ENCODE data around the gene KLHDC10.
"Not testable (repeated sequence)": the region's sequence is repeated elsewhere in the genome, so short reads cannot be mapped to it uniquely, and the experiment has no call there.

Gene KLHDC10

DNA sequence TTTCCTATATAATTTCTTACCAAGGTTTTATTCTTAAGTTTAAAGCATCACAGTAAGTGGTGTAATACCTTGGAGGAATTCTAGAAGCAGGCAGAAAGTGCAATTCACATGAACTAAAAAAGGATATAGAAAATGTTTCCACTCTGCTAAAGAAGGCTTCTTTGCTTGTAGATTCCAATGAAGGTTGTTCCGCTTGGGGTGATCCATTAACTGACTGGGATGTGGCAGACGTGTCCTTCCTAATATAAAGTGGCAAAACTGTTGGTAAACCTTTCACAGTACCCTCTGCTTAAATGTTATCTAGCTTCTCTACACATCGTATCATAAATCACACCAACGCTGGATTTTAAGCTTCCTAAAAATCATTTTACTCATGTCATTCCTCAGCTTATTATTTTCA lies 21.4 kb upstream of the KLHDC10 start:
- no peaks in the 10 kb centered on the region for H3K9me3 ChIP-seq (ENCODE audit: control insufficient read depth, insufficient read depth, low read length)
- peaks cover 35% of the 10 kb centered on the region for H3K36me3 ChIP-seq (ENCODE audit: control insufficient read depth, low read length)
- H4K20me1 ChIP-seq (ENCODE audit: control insufficient read depth, insufficient read depth, low read depth, low read length): no peaks in the 10 kb centered on the region
- no peaks in the 10 kb centered on the region for H3K9me2 ChIP-seq (replicated peaks; ENCODE audit: control insufficient read depth, low read length)
- H3F3A ChIP-seq (ENCODE audit: control insufficient read depth, insufficient read depth): peaks cover 10% of the 10 kb centered on the region
- H3K4me3 ChIP-seq (ENCODE audit: low read length): no peak overlapping the region
- TF ChIP-seq, protein P1, sequence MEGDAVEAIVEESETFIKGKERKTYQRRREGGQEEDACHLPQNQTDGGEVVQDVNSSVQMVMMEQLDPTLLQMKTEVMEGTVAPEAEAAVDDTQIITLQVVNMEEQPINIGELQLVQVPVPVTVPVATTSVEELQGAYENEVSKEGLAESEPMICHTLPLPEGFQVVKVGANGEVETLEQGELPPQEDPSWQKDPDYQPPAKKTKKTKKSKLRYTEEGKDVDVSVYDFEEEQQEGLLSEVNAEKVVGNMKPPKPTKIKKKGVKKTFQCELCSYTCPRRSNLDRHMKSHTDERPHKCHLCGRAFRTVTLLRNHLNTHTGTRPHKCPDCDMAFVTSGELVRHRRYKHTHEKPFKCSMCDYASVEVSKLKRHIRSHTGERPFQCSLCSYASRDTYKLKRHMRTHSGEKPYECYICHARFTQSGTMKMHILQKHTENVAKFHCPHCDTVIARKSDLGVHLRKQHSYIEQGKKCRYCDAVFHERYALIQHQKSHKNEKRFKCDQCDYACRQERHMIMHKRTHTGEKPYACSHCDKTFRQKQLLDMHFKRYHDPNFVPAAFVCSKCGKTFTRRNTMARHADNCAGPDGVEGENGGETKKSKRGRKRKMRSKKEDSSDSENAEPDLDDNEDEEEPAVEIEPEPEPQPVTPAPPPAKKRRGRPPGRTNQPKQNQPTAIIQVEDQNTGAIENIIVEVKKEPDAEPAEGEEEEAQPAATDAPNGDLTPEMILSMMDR (IDR thresholded peaks at IDR 0.05; ENCODE audit: low read depth, low read length, poor library complexity, severe bottlenecking): no peak
- no peak for TF ChIP-seq EZH2phosphoT487 (IDR thresholded peaks at IDR 0.05; ENCODE audit: borderline replicate concordance, low read length)
- H3K79me2 ChIP-seq (ENCODE audit: control insufficient read depth, low read length): peaks cover 45% of the 10 kb centered on the region
- H3K27me3 ChIP-seq (ENCODE audit: control insufficient read depth, low read length): no peaks in the 10 kb centered on the region
- peaks cover 32% of the 10 kb centered on the region for H3K4me1 ChIP-seq (ENCODE audit: control insufficient read depth, low read length)
- H3K27ac ChIP-seq (ENCODE audit: low read depth, low read length): no peak overlapping the region
- no peak overlapping the region for H3K4me2 ChIP-seq (ENCODE audit: low read length)

DNA sequence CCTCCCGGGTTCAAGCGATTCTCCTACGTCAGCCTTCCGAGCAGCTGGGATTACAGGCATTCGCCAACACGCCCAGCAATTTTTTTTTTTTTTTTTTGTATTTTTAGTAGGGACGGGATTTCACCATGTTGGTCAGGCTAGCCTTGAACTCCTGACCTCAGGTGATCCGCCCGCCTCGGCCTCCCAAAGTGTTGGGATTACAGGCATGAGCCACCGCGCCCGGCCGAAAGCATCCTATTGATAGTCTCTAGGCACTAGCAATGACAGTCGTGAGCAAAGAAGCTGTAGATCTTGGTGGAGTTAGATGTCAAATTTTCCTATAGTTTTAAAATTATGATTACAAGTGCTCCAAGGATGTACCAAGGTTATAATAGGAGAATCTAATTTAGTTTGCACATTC lies 18.1 kb upstream of the KLHDC10 start:
- H3K9me3 ChIP-seq (ENCODE audit: control insufficient read depth, insufficient read depth, low read length); H3K27ac ChIP-seq (ENCODE audit: low read depth, low read length); H3K27me3 ChIP-seq (ENCODE audit: control insufficient read depth, low read length); H3K4me2 ChIP-seq (ENCODE audit: low read length); H3K9me2 ChIP-seq (replicated peaks; ENCODE audit: control insufficient read depth, low read length); H4K20me1 ChIP-seq (ENCODE audit: control insufficient read depth, insufficient read depth, low read depth, low read length); H3K4me3 ChIP-seq (ENCODE audit: low read length): not testable (repeated sequence)
- peaks cover 48% of the 10 kb centered on the region for H3K4me1 ChIP-seq (ENCODE audit: control insufficient read depth, low read length)
- peaks cover 15% of the 10 kb centered on the region for H3K36me3 ChIP-seq (ENCODE audit: control insufficient read depth, low read length)
- peaks cover 23% of the 10 kb centered on the region for H3F3A ChIP-seq (ENCODE audit: control insufficient read depth, insufficient read depth)
- peaks cover 43% of the 10 kb centered on the region for H3K79me2 ChIP-seq (ENCODE audit: control insufficient read depth, low read length)

DNA sequence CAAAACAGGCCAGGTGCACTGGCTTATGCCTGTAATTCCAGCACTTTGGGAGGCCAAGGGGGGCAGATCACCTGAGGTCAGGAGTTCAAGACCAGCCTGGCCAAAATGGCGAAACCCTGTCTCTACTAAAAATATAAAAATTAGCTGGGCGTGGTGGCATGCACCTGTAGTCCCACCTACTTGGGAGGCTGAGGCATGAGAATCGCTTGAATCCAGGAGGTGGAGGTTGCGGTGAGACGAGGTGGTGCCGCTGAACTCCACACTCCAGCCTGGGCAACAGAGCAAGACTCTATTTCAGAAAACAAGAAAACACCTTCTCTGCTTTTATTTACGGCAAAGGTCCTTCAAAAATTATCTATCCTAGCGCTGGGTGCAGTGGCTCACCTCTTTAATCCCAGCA lies 15.1 kb upstream of the KLHDC10 start:
- H3K27me3 ChIP-seq (ENCODE audit: control insufficient read depth, low read length); H3K36me3 ChIP-seq (ENCODE audit: control insufficient read depth, low read length); H4K20me1 ChIP-seq (ENCODE audit: control insufficient read depth, insufficient read depth, low read depth, low read length); H3K9me2 ChIP-seq (replicated peaks; ENCODE audit: control insufficient read depth, low read length); H3K9me3 ChIP-seq (ENCODE audit: control insufficient read depth, insufficient read depth, low read length): not testable (repeated sequence)
- H3K4me3 ChIP-seq (ENCODE audit: low read length): peak overlapping the region; percentile 55
- H3K4me1 ChIP-seq (ENCODE audit: control insufficient read depth, low read length): peaks cover 48% of the 10 kb centered on the region
- peak overlapping the region; percentile 80 for H3K27ac ChIP-seq (ENCODE audit: low read depth, low read length)
- peaks cover 26% of the 10 kb centered on the region for H3F3A ChIP-seq (ENCODE audit: control insufficient read depth, insufficient read depth)
- peaks cover 13% of the 10 kb centered on the region for H3K79me2 ChIP-seq (ENCODE audit: control insufficient read depth, low read length)
- H3K4me2 ChIP-seq (ENCODE audit: low read length): peak overlapping the region; percentile 61

DNA sequence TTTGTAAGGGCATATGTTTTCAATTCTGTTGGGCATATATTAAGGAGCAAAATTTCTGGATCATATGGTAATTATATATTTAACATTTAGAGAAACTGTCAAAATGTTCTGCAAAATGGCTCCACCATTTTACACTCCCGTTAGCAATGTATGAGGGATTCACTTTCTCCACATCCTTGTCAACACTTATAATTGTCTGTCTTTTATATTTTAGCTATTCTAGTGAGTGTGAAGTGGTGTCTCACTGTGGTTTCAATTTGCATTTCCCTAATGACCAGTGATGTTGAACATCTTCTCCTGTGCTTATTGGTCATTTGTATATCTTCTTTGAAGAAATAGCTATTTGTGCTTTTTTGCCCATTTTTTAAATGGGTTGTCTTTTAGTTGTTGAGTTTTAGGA lies 8.1 kb upstream of the KLHDC10 start:
- Histone ChIP-seq H3K4me2 (ENCODE audit: low read length) (no peak overlapping the region), H3K9me2 (replicated peaks; ENCODE audit: control insufficient read depth, low read length) (no peaks in the 10 kb centered on the region), H3K9me3 (ENCODE audit: control insufficient read depth, insufficient read depth, low read length) (no peaks in the 10 kb centered on the region), H3K36me3 (ENCODE audit: control insufficient read depth, low read length) (no peaks in the 10 kb centered on the region), H3K79me2 (ENCODE audit: control insufficient read depth, low read length) (no peaks in the 10 kb centered on the region), H3K27ac (ENCODE audit: low read depth, low read length) (no peak overlapping the region), H3K4me1 (ENCODE audit: control insufficient read depth, low read length) (peaks cover 28% of the 10 kb centered on the region), H3K4me3 (ENCODE audit: low read length) (no peak overlapping the region), H3K27me3 (ENCODE audit: control insufficient read depth, low read length) (no peaks in the 10 kb centered on the region), H4K20me1 (ENCODE audit: control insufficient read depth, insufficient read depth, low read depth, low read length) (no peaks in the 10 kb centered on the region), H3F3A (ENCODE audit: control insufficient read depth, insufficient read depth) (peaks cover 15% of the 10 kb centered on the region)
- TF ChIP-seq, protein P1 (IDR thresholded peaks at IDR 0.05; ENCODE audit: low read depth, low read length, poor library complexity, severe bottlenecking): no peak
- TF ChIP-seq EZH2phosphoT487 (IDR thresholded peaks at IDR 0.05; ENCODE audit: borderline replicate concordance, low read length): no peak
